Fibroblast of gingiva (primary cell): ENCODE results near the gene RIIAD1.
"Not testable (repeated sequence)": the region's sequence is repeated elsewhere in the genome, so short reads cannot be mapped to it uniquely, and the experiment has no call there.

Experiments used
- DNase-seq: peaks from one replicate; pipeline ENCODE4 v3.0.0-alpha.2; 2011; ENCODE audit warnings: low read depth

Gene RIIAD1, protein sequence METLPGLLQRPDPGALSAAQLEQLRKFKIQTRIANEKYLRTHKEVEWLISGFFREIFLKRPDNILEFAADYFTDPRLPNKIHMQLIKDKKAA

DNA sequence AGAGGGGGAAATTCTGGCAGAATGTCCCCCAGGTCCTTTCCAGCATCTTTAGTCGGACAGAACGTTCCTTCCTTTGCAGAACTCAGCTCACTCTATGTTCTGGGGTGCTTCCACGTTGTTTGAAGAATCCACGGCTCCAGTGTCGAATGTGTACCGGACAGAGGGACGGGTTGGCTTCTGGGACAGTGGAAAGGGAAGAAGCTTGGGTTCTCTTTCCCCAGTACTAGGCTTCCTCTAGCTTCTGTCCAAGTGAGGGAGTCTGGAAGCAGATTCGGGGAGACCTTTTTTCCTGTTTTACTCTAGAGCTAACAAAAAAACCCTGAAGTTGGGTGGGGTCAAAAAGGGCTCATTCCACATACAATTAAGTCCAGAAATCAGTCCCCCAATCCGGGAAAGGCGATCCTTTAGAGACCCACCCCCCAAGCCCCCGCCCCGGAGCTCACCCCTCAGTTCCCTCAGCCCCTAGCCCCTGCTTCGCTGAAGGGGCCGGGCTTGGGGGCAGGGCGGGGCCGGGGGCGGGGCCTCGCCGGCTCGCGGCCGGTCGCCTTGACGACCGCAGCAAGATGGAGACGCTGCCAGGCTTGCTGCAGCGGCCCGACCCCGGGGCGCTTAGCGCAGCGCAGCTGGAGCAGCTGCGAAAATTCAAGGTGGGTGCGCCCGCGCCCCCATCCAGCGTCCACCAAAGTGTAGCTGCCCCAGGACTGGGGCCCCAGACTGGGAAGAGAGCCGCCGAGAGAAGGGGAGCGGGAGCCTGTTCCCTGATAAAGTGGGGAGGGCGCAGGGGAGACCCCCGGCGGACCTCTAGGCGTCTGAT lies at the start of gene RIIAD1:
Gene RIIAD1, plus strand, starts transcription at position 549 of the 814 bp plus-strand sequence. Its CDS starts 15 bp downstream, at position 564.
- no peak for DNase-seq

DNA sequence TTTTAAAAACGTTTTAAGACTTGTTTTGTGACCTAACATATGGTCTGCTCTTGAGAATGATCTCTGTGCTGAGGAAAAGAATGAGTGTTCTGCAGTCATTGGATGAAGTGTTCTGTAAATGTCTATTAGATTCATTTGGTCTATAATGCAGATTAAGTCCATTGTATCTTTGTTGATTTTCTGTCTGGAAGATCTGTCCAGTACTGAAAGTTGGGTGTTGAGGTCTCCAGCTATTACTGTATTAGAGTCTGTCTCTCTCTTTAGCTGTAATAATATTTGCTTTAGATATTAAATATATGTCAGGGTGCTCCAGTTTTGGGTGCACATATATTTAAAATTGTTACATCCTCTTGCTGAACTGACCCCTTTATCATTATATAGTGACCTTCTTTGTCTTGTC lies 47.9 kb upstream of the RIIAD1 start:
- DNase-seq, result no peak

DNA sequence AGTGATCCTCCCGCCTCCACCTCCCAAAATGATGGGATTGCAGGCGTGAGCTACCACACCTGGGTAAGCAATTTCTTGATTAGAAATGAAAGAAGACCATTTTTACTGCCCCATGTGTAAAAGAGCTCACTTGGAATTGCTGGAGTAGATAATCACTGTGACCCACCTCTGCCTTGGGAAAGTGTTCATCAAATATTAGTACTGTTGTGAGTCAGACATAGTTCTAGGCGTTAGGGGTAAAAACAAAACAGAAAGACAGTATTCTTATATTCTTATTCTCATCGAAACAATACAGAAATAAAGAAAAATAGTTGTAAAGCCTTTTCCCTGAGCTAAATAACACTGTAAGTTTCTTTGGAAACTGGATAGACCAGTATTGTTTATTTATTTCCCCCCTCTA lies 40.9 kb upstream of the RIIAD1 start:
- DNase-seq, result no peak

DNA sequence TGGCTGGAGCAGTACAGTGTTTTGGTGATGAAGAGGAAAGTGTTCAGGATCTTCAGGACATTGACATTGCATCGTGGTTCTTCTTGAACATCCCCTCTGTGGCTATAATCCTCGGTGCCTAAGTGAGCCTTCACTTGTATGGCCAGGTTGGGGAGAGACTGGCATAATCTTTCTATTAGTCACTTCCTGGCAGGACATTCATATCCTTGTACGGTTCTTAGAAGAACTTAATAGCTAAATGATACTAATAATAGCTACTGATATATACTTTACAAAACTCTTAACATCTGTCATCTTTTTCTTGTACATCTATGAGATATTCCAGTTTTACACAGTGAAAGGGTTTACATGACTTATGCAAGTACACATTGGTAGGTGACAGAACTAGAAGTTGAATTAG lies 40.5 kb upstream of the RIIAD1 start:
- peak; percentile 58 for DNase-seq

DNA sequence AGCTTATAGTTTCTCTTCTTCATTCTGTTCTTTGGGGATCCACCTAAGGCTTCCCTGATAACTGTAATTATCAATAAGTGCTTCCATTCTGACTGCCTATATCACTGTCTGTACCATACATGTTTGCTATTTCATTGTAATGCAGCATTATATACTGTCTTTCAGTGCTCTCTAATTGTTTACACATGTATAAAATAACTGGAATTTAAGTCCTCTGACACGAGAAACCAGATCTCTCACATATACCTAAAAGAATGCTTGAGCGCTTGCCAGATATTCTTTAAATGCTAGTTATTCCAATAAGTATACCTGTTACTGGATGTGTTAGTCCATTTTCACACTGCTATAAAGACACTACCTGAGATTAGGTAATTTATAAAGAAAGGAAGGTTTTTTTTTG lies 39.4 kb upstream of the RIIAD1 start:
- no peak for DNase-seq

DNA sequence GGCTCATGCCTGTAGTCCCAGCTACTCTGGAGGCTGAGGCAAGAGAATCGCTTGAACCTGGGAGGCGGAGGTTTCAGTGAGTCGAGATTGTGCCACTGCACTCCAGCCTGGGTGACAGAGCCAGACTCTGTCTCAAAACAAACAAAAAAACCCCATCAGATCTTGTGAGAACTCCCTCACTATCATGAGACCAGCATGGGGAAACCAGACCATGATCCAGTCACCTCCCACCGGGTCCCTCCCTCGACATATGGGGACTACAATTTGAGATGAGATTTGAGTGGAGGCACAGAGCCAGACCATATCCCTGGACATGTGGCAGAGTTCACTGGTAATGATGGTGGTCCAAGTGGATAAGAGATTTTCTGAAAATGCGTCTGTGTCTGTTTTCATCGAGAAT lies 38.4 kb upstream of the RIIAD1 start:
- DNase-seq, result not testable (repeated sequence)

DNA sequence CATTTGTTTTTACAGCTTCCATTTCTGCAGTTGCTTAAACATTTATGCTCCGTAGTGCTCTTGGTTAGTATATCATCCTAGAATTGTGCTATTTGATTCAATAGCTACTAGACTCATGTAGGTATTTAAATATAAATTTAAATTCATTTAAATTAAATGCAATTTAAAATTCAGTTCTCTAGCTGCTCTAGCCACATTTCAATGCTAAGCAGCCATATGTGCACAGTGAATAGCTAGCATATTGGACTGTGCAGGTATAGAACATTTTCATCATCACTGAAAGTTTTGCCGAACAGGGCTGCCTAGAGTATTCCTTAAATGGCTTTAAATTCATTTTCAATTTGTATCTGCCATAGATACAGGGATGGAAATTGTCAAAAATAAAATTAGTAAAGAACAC lies 37.2 kb upstream of the RIIAD1 start:
- DNase-seq, result no peak

DNA sequence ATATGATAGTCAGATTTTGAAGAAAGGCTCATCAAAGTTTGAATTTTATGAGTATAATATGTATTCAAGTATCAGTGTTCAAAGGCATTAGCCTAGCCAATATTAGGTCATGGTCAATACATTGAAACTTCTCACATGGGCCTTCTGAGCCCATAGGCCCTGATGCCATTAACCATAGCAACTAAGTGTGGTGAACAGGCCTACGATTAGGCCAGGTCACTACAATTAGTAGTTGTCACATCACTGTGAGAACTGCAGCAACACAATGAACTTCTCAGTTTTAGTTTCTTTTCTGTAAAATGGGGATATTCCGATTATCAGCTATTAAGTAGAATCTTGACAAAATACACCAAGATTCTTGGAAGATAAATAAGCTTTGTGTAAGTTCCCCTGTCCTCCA lies 34.8 kb upstream of the RIIAD1 start:
- DNase-seq, result no peak

DNA sequence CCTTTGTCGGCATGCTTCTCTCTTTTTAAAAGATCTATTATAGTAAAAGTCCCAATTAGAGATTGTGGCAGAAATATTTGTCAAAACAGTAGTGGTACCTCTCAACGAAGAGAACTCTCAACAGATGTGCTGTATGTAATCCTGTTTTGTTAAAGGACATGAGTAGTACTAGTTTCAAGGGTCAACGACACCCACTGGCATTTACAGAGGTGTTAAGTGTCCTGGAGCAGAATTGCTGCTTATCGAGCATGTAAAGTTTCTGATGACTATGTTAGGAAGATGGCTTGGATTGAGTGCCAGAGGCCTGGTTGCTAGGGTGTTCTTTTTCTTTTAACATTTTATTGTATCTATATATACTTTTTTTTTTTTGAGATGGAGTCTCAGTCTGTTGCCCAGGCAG lies 31.8 kb upstream of the RIIAD1 start:
- DNase-seq, result no peak

DNA sequence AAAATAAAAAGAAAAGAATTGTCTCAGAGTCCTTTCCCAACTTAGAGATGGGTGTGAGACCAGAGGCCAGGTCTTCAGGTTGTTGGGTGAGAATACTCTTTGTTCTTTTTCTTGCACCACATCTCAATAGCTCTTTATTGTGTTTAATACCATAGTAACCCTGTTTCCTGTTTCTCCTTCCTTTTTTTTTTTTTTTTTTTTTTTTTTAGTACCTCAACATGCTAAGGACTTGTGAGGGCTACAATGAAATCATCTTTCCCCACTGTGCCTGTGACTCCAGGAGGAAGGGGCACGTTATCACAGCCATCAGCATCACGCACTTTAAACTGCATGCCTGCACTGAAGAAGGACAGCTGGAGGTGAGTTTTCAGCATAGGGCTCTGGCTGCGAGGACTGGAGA lies 29.1 kb upstream of the RIIAD1 start:
- DNase-seq, result no peak

DNA sequence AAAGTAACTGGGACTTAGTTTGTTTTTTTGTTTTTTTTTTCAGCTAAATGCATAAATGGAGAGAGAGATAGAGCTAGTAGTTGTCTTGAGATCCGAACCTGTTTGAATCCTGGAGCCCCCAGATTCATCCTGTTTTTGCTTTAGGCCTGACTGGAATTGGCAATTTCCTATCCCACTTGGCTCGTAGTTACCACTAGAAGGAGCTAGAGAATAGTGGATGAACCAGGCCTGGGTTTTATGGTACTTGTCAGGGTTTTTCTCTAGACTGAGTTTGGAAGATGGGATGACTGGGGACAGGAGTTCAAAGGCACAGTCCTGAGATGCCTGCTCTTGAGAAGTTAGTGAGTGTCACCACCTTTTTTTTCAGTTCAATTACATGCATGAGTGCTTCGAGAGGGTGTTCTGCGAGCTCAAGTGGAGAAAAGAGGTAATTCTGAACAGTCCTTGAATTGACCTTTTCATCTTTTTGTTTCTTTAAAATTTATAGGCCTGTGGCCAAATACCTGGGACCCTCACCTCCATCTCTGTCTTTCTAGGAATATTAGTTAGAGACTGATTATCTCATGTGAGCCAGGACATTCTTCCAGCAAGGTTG lies 28.2 kb upstream of the RIIAD1 start:
- peak; percentile 16 for DNase-seq

DNA sequence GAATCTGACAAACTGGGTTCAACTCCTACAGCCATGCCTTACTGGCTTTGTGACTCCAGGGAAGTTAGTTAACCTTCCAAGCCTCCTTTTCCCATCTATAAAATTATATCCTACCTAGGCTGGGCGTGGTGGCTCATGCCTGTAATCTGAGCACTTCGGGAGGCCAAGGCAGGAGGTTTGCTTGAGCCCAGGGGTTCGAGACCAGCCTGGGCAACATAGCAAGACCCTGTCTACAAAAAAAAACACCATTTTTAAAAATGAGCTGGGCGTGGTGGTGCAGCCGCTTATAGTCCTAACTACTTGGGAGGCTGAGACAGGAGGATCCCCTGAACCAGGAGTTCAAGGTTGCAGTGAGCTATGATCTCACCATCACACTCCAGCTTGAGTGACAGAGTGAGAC lies 19.8 kb upstream of the RIIAD1 start:
- DNase-seq, result no peak

DNA sequence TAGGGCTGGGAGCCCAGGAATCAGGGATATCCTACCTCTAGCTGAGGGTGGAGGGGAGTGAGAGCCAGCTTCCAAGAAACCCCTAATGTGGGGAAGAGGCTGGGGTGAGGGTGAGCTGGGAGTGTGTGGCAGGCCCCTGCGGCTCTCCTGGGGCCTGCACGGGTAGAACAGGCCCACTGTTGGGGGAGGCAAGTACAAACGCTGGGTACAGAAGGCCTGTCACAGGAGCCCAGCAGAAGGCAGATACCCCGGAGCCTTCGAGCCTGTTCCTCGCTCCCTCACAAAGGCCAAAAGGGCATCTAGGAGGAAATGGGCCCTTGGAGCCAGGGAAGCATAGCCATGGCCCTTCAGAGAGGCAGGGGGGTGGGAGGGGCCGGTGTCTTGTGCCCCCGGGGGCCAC lies 18.4 kb upstream of the RIIAD1 start:
- no peak for DNase-seq

DNA sequence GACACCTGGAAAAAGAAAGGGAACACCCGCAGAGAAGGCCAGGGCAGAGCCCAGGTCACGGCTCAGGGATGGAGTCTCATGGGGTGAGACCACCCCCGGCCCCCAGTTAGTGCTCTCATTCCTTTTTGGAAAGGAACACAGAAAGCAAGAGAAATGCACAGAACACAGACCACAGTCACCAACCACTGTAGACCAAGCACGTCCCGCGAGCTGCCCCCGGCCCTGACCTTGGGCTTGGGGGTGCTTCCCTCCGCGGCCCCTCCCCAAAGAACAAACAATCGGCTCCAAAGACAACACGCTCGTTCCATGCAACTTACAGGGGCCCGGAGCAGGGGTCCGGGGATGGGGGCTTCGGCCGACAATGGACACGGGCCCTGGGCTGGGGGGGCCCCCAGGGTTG lies 17.5 kb upstream of the RIIAD1 start:
- DNase-seq, result no peak

DNA sequence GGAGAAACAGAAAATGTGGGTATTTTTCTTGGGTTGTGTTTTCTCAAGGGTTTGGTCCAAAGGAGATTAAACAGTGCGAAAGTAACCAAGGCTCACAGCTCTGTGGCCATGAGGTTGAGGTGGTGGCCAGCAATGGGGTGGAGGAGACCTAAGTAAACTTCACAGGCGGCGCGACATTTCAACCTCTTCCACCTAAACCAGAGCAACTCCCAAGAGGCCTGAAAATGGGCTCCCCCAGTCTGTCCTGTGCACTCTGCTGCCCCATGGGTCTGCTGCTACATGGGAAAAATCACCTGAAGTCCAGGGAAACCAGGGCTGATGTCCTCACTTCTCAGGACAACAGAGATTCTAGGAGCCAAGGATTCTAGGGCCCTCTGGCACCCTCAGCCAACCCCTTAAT lies 17.1 kb upstream of the RIIAD1 start:
- DNase-seq, result no peak

DNA sequence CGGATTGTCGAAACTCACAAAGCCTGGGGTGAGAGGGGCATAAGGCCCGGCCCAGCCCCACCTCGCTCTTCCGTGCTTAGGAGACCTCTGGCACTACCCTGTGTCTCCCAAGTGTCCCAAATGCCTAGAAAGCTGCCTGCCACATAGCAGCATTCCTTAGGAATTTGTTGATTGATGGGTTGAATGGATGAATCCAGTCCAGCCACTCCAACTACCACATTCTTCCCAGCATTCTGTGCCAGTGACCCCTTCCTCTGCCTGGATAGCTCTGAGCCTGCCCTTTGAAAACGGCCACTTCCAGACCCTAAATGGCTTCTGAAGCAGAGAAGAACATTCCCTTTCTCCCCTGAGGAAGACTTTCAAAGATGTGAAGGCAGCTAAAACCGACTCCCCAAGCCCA lies 16.2 kb upstream of the RIIAD1 start:
- DNase-seq, result no peak

DNA sequence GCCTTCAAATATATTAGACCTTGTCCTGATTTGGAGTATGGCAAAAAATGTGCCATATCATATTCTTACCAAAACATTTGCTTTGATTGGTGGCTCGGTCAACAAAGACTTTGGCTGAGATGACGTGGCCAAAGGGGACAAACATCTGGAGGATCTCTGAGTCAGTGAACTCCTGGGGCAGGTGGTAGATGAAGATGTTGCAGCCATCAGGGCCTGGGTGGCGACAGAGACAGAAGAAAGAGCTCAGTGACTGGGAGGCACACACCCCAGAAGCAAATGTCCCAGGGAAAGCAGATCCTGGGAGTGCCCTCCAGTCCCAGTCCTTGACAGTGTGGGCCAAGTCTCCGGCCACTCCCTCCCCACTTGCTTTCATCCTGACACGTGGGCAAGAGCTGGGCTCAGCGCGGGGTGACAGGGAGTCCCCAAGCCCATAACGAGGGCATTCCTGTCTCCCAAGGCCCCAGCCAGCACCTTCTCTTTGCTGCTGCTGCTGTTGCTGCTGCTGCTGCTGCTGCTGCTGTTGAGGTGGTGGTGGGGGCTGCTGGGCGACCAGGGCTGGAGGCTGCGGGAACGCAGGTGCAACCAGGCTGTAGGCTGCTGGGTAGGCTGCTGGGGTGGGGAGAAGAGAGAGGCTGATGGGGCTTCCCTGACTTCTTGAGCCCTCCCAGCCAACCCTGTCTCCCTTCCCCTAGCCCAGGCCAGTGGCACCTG lies 15.4 kb upstream of the RIIAD1 start:
- DNase-seq, result no peak

DNA sequence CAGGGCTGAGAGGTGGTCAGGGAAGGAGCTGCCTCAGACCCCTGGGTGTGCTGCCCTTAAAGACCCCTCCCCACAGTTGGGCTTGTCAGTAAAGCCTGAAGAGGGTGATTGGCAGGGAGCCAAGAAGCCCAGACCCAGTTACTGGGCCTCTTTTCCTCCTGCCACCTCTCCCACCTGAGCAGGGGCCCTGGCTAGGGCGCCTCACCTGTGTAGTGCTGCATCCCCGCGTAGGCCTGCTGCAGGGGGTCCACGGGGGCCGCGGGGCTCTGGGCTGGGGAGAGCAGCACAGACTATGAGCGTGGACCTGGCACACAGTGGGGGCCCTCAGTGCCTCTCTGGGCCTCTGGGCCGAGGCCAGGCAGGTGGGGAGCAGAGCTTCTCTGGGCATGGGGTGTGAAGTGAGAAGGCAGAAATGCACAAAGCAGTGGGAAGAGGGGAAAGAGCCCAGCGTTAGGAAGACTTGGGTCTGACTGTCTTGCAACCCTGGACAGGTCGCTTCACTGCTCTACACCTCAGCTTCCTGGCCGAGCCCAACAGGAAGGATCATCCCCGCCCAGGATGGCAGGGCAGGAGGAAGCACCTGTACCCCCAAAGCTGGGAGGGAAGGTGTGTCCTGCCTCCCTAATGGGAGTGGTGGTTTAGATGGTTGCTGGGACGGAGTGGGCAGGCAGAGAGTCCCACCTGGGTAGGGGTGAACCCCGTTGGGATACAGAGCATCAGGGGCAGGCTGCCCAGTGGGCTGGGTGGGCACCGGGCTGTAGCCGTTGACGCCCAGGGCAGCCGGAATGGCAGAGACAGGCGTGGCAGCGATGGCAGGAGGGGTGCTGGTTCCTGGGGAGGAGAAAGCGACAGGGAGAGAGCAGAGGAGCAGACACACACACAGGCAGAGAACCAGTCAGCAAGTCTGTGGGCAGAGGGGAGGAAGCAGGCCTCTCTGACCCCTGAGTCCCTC lies 14.6 kb upstream of the RIIAD1 start:
- DNase-seq, result no peak

DNA sequence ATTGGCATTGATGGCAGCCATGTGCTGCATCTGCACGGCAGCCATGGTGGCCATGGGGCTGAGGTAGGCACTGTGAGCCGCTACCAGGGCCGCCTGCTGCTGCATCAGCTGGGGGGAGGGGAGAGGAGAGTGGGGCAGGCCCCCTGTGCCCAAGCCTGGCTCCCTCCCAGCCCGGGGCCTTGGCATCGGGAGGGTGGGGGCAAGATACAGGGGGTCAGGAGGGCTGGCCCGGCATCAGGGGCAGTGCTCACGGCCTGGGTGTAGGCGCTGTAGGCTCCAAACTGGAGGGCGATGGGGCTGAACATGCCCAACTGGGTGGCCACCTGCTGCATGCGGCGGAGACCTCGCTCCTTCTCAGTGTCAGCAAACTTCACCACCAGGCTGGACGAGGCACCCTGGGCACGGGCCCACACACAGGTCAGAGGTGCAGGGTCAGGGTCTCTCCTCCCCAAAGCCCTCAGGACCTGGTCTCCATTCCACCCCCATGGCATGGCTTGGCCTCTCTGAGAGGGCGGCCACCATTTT lies 13.7 kb upstream of the RIIAD1 start:
- no peak for DNase-seq

DNA sequence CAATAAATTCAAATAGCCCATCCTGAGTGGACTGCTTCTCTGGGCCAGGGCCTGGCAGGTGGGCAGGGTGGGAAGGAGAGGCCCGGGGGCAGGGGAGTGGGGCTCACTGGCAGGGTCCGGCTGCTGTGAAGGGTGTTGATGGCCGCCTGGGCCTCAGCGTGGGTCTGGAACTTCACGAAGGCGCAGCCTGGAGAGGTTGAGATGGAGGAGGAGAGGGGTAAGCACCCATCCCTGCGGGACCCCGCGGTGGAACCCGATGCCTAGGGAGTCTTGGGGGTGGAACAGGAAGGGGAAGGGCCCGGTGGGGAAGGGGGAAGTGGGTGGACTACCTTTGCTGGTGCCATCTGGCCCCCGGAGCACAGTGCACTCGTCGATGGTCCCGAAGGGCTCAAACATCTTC lies 12.4 kb upstream of the RIIAD1 start:
- DNase-seq, result no peak

DNA sequence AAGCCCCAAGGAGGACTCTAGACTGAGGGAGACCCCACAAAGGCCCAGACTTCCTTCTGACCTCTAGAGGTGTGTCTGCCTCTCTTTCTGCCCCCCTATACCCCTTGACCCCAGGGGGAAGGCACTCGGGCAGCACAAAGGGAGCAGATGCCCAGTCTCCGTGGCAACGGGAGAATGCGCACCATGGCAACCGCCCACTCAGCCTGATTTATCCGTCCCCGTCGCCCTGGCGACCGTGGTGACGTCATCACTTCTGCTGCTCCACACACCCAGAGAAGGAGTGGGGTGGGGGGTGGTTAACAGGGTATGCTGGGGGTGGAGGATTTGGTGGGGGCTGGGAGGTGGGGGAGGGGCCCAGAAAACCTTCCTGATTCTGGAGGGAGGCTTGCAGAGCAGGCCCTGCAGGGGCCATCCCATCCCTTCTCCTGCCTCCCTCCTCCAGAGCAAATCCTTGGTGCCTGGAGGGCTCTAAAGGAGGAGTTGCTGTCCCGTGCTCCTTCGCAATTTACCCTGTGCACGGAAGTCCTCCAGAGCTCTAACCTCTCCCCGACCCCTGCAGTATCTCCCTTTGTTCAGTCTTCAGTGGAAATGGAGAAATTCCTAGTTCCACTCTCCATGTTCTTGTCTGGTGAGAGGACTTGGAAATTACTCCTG lies 11.0 kb upstream of the RIIAD1 start:
- DNase-seq, result no peak
